ENCODE measurements around the gene RHBDD2.
"Not testable (repeated sequence)": the region's sequence is repeated elsewhere in the genome, so short reads cannot be mapped to it uniquely, and the experiment has no call there.

The RHBDD2 gene

GRCh38 chr7:75849573-75849972 is 29.3 kb upstream of the RHBDD2 start:
- no peak overlapping the region for H3K4me3 ChIP-seq (replicated peaks; ENCODE audit: low read depth, low read length)
- H3K36me3 ChIP-seq (ENCODE audit: control insufficient read depth, insufficient read depth, low read length), result no peaks in the 10 kb centered on the region
- no peak for DNase-seq (ENCODE audit: extremely low read depth, insufficient read length)
- no peaks in the 10 kb centered on the region for H3K27me3 ChIP-seq (replicated peaks; ENCODE audit: control insufficient read depth, insufficient read depth, low read length)
- TF ChIP-seq CTCF (IDR thresholded peaks at IDR 0.05; ENCODE audit: insufficient read depth, low read length, poor library complexity, severe bottlenecking), result no peak

DNA sequence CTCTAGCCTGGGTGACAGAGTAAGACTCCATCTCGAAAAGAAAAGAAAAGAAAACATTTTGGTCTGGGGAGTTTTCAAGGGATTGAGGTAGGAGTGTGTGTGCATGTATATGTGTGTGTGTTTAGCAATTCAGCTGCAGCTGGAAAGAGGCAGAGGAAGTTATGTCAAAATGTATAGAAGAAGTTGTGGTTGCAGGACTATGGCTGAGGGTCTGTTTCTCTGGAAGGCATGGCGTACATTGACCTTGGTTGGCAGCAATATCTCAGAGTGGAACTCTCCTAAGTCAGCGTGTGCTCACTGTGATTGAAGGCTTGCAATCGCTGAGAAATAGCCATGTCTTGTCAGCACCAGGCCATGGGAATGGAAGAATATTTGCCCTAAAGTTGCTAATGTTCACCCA is 28.6 kb upstream of the RHBDD2 start:
- H3K4me3 ChIP-seq (replicated peaks; ENCODE audit: low read depth, low read length), result no peak overlapping the region
- H3K27me3 ChIP-seq (replicated peaks; ENCODE audit: control insufficient read depth, insufficient read depth, low read length), result no peaks in the 10 kb centered on the region
- no peak for DNase-seq (ENCODE audit: extremely low read depth, insufficient read length)
- no peak for TF ChIP-seq CTCF (IDR thresholded peaks at IDR 0.05; ENCODE audit: insufficient read depth, low read length, poor library complexity, severe bottlenecking)
- no peaks in the 10 kb centered on the region for H3K36me3 ChIP-seq (ENCODE audit: control insufficient read depth, insufficient read depth, low read length)

- TF ChIP-seq CTCF (IDR thresholded peaks at IDR 0.05; ENCODE audit: insufficient read depth, low read length, poor library complexity, severe bottlenecking), result no peak
- Histone ChIP-seq H3K36me3 (ENCODE audit: control insufficient read depth, insufficient read depth, low read length) (no peaks in the 10 kb centered on the region), H3K27me3 (replicated peaks; ENCODE audit: control insufficient read depth, insufficient read depth, low read length) (no peaks in the 10 kb centered on the region), H3K4me3 (replicated peaks; ENCODE audit: low read depth, low read length) (no peak overlapping the region)
- no peak for DNase-seq (ENCODE audit: extremely low read depth, insufficient read length)
These were observed 24.6 kb upstream of the RHBDD2 start for GRCh38 chr7:75854233-75854632.

DNA sequence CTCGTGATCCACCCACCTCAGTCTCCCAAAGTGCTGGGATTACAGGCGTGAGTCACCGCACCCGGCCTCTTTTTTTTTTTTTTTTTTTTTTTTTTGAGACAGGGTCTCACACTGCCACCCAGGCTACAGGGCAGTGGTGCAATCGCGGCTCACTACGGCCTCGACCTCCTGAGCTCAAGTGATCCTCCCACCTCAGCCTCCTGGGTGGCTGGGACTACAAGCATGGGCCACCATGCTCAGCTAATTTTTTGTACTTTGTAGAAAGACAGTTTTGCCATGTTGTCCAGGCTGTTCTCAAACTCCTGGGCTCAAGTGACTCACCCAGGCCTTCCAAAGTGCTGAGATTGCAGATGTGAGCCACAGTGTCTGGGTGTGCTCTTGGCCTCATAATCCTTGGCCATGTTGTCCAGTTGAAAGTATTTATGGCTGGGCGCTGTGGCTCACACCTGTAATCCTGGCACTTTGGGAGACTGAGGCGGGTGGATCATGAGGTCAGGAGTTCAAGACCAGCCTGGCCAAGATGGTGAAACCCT is 24.0 kb upstream of the RHBDD2 start:
- not testable (repeated sequence) for H3K4me3 ChIP-seq (replicated peaks; ENCODE audit: low read depth, low read length); DNase-seq (ENCODE audit: extremely low read depth, insufficient read length); H3K27me3 ChIP-seq (replicated peaks; ENCODE audit: control insufficient read depth, insufficient read depth, low read length); H3K36me3 ChIP-seq (ENCODE audit: control insufficient read depth, insufficient read depth, low read length)

GRCh38 chr7:75856536-75856935 is 22.3 kb upstream of the RHBDD2 start:
- TF ChIP-seq CTCF (IDR thresholded peaks at IDR 0.05; ENCODE audit: insufficient read depth, low read length, poor library complexity, severe bottlenecking), result no peak
- no peak for DNase-seq (ENCODE audit: extremely low read depth, insufficient read length)
- H3K36me3 ChIP-seq (ENCODE audit: control insufficient read depth, insufficient read depth, low read length), result no peaks in the 10 kb centered on the region
- H3K27me3 ChIP-seq (replicated peaks; ENCODE audit: control insufficient read depth, insufficient read depth, low read length), result no peaks in the 10 kb centered on the region
- H3K4me3 ChIP-seq (replicated peaks; ENCODE audit: low read depth, low read length), result no peak overlapping the region

DNA sequence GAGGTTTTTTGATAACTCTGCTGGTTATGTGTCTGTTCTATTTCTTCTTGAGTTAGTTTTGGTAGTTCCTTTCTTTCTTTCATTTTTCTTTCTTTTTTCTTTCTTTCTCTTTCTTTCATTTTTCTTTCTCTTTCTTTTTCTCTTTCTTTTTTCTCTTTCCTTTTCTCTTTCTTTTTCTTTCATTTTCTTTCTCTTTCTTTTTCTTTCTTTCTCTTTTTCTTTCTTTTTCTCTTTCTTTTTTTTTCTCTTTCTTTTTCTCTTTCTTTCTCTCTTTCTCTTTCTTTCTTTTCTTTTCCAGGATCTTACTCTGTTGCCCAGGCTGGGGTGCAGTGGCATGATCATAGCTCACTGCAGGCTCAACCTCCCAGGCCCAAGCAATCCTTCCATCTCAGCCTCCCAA is 20.4 kb upstream of the RHBDD2 start:
- no peak for DNase-seq (ENCODE audit: extremely low read depth, insufficient read length)

More for the DNA sequence above, 20.4 kb upstream of the RHBDD2 start:
- H3K4me3 ChIP-seq (replicated peaks; ENCODE audit: low read depth, low read length), result no peak overlapping the region
- no peak for TF ChIP-seq CTCF (IDR thresholded peaks at IDR 0.05; ENCODE audit: insufficient read depth, low read length, poor library complexity, severe bottlenecking)
- no peaks in the 10 kb centered on the region for H3K36me3 ChIP-seq (ENCODE audit: control insufficient read depth, insufficient read depth, low read length)
- no peaks in the 10 kb centered on the region for H3K27me3 ChIP-seq (replicated peaks; ENCODE audit: control insufficient read depth, insufficient read depth, low read length)
